ENCODE results near the gene PTPRD. TPM values are rescaled to one million over a fixed set of nuclear protein-coding genes. Genes with fewer than 3 reads are reported as not detected.

The PTPRD gene
- total RNA-seq, 3 donors from 2014 or later = 2.9 to 5.4 (median 3.6) TPM

GRCh38 chr9:8382266-8382665 lies 2230.5 kb downstream of the PTPRD start:
- DNase-seq (ENCODE audit: low spot score in 2 of 2) = no peak
- no peaks in the 10 kb centered on the region for H3K27me3 ChIP-seq
- H3K27ac ChIP-seq = no peak overlapping the region
- no peaks in the 10 kb centered on the region for H3K36me3 ChIP-seq
- intact Hi-C loops (cut with DNase I; ENCODE audit: low total_unique reads) = no loop called here
- no peaks in the 10 kb centered on the region for H3K9me3 ChIP-seq
- no peak overlapping the region for H3K4me3 ChIP-seq
- TF ChIP-seq POLR2A (IDR thresholded peaks at IDR 0.05) = no peak
- no peak for TF ChIP-seq CTCF (IDR thresholded peaks at IDR 0.05)
- no peak for TF ChIP-seq POLR2AphosphoS5 (IDR thresholded peaks at IDR 0.05)
- H3K4me1 ChIP-seq = no peaks in the 10 kb centered on the region

- intact Hi-C loops (cut with DNase I; ENCODE audit: low total_unique reads) = no loop called here
- Histone ChIP-seq H3K27me3 (no peaks in the 10 kb centered on the region), H3K9me3 (no peaks in the 10 kb centered on the region), H3K4me3 (no peak overlapping the region), H3K36me3 (no peaks in the 10 kb centered on the region), H3K27ac (no peak overlapping the region), H3K4me1 (no peaks in the 10 kb centered on the region)
- DNase-seq (ENCODE audit: low spot score in 2 of 2) = no peak
- no peak for TF ChIP-seq POLR2A (IDR thresholded peaks at IDR 0.05)
- TF ChIP-seq POLR2AphosphoS5 (IDR thresholded peaks at IDR 0.05) = no peak
- TF ChIP-seq CTCF (IDR thresholded peaks at IDR 0.05) = no peak
Measured at GRCh38 chr9:8381601-8382000, 2231.2 kb downstream of the PTPRD start.

- intact Hi-C loops (cut with DNase I; ENCODE audit: low total_unique reads) = no loop called here
- no peak for DNase-seq (ENCODE audit: low spot score in 2 of 2)
- Histone ChIP-seq H3K9me3 (no peaks in the 10 kb centered on the region), H3K4me1 (no peaks in the 10 kb centered on the region), H3K36me3 (no peaks in the 10 kb centered on the region), H3K27ac (no peak overlapping the region), H3K27me3 (no peaks in the 10 kb centered on the region), H3K4me3 (no peak overlapping the region)
- TF ChIP-seq POLR2AphosphoS5 (IDR thresholded peaks at IDR 0.05) (no peak), POLR2A (IDR thresholded peaks at IDR 0.05) (no peak), CTCF (IDR thresholded peaks at IDR 0.05) (no peak)
Measured at GRCh38 chr9:8374471-8374870, 2238.3 kb downstream of the PTPRD start.

- no peak for DNase-seq (ENCODE audit: low spot score in 2 of 2)
- Histone ChIP-seq H3K27ac (no peak overlapping the region), H3K9me3 (no peaks in the 10 kb centered on the region), H3K27me3 (no peaks in the 10 kb centered on the region), H3K4me3 (no peak overlapping the region), H3K4me1 (no peaks in the 10 kb centered on the region), H3K36me3 (no peaks in the 10 kb centered on the region)
- TF ChIP-seq POLR2AphosphoS5 (IDR thresholded peaks at IDR 0.05) (no peak), POLR2A (IDR thresholded peaks at IDR 0.05) (no peak), CTCF (IDR thresholded peaks at IDR 0.05) (no peak)
- intact Hi-C loops (cut with DNase I; ENCODE audit: low total_unique reads) = no loop called here
Measured at GRCh38 chr9:8371686-8372085, 2241.1 kb downstream of the PTPRD start.

- intact Hi-C loops (cut with DNase I; ENCODE audit: low total_unique reads) = loop anchor here (5.0 kb wide), 1 partner anchor 1104 kb away; no protein-coding TSS in a partner anchor
- no peaks in the 10 kb centered on the region for H3K9me3 ChIP-seq
- no peaks in the 10 kb centered on the region for H3K4me1 ChIP-seq
- H3K36me3 ChIP-seq = no peaks in the 10 kb centered on the region
- no peak for DNase-seq (ENCODE audit: low spot score in 2 of 2)
- no peak overlapping the region for H3K4me3 ChIP-seq
- H3K27me3 ChIP-seq = no peaks in the 10 kb centered on the region
- no peak overlapping the region for H3K27ac ChIP-seq
- TF ChIP-seq CTCF (IDR thresholded peaks at IDR 0.05) (no peak), POLR2A (IDR thresholded peaks at IDR 0.05) (no peak), POLR2AphosphoS5 (IDR thresholded peaks at IDR 0.05) (no peak)
Measured at GRCh38 chr9:8366161-8366926, 2246.5 kb downstream of the PTPRD start.
